HG03378 (cell line): ENCODE measurements around the gene PMAIP1.
"Not testable (repeated sequence)": the region's sequence is repeated elsewhere in the genome, so short reads cannot be mapped to it uniquely, and the experiment has no call there.

Experiments used
- ATAC-seq: cut with Tn5 transposase; IDR thresholded peaks from one replicate; pipeline ENCODE4 v1.9.1; 2021; ENCODE audit warnings: mild to moderate bottlenecking, moderate library complexity; ENCODE audit not compliant: unreplicated experiment

The PMAIP1 gene

GRCh38 chr18:59884351-59884750 lies 15.4 kb upstream of the PMAIP1 start:
- ATAC-seq, result no peak

- ATAC-seq, result peak; percentile 90
Observed at GRCh38 chr18:59885579-59886163, 14.1 kb upstream of the PMAIP1 start.

DNA sequence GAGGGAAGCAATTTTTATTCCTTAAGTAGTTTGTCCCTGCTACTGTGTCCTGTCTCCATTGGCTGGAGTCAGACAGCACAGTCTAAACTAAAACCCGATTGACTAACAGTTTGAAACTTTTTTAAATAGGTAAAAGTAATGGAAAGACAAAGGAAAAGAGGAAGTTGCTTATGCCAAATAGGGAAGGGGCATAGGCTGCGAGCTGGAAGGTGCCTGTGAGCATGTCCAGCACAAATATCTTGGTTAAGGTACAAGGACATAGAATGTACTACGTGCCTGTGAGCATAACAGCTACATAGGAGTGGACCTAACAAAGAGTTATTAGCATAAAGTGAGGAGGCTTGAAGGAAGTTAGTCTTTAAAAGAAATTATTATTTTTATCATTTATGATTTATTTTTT lies 13.4 kb upstream of the PMAIP1 start:
- not testable (repeated sequence) for ATAC-seq

- ATAC-seq, result no peak
Observed at GRCh38 chr18:59892123-59892522, 7.7 kb upstream of the PMAIP1 start.

DNA sequence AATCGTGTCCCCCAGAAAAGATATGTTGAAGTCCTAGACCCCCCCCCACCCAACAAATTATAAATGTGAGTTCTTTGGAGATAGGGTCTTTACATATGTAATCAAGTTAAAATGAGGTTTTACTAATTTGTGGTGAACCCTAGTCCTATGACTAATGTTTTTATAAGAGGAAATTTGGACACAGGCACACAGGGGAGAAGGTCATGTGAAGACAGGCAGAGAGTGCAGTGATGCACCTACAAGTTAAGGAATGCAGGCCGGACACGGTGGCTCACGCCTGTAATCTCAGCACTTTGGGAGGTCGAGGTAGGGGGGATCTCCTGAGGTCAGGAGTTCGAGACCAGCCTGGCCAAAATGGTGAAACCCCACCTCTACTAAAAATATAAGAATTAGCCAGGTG lies 5.8 kb upstream of the PMAIP1 start:
- no peak for ATAC-seq

- no peak for ATAC-seq
Observed at GRCh38 chr18:59897321-59897954, 2.4 kb upstream of the PMAIP1 start.

- no peak for ATAC-seq
Observed at GRCh38 chr18:59898093-59898492, 1.7 kb upstream of the PMAIP1 start.

- peak; percentile 35 for ATAC-seq
Observed at GRCh38 chr18:59898609-59899297, 1.0 kb upstream of the PMAIP1 start.

GRCh38 chr18:59900222-59901128 lies 679 bp downstream of the PMAIP1 start:
- ATAC-seq, result peak; percentile 30

GRCh38 chr18:59902131-59902992 lies 2.6 kb downstream of the PMAIP1 start:
- ATAC-seq, result no peak

DNA sequence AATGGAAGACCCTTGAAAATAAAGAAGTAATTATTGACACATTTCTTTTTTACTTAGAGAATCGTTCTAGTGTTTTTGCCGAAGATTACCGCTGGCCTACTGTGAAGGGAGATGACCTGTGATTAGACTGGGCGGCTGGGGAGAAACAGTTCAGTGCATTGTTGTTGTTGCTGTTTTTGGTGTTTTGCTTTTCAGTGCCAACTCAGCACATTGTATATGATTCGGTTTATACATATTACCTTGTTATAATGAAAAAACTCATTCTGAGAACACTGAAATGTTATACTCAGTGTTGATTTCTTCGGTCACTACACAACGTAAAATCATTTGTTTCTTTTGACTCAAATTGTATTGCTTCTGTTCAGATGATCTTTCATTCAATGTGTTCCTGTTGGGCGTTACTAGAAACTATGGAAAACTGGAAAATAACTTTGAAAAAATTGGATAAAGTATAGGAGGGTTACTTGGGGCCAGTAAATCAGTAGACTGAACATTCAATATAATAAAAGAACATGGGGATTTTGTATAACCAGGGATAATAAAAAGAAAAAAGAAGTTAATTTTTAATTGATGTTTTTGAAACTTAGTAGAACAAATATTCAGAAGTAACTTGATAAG lies 3.3 kb downstream of the PMAIP1 start:
- ATAC-seq, result no peak

DNA sequence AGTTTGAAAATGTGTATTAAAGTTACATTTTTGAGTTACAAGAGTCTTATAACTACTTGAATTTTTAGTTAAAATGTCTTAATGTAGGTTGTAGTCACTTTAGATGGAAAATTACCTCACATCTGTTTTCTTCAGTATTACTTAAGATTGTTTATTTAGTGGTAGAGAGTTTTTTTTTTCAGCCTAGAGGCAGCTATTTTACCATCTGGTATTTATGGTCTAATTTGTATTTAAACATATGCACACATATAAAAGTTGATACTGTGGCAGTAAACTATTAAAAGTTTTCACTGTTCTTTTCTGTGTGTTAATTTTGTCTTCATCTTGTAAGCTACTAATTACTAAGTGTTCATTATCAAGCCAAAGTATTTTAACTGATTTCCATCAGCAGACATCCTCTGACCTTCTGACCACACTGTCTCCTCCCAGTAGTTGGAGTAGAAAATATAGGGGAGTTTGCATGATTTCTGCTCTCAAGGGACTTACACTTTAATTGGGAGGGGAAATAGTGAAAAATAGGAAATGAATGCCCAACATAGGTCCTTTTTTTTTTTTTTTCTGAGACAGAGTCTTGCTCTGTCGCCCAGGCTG lies 4.3 kb downstream of the PMAIP1 start:
- no peak for ATAC-seq

- no peak for ATAC-seq
Observed at GRCh38 chr18:59905686-59906091, 5.9 kb downstream of the PMAIP1 start.

DNA sequence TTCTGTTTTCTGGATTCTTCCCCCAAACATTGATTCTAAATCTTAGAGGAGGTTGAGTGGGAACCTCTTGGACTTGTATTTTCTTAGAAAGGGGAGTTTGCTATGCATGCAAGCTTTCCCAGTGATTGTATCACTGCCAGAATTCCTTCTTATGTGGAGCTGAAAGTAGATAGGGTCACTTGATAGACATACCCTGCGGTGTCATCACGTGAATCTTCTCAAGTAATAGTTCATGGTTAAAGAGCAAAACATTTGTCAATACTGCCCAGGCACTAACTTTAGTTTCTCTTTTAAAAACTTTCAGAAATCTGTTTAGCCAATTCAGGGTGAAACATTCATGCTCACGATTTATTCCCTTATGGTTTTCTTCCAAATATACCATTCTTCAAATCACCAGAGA lies 6.4 kb downstream of the PMAIP1 start:
- no peak for ATAC-seq

GRCh38 chr18:59907172-59907571 lies 7.4 kb downstream of the PMAIP1 start:
- peak; percentile 25 for ATAC-seq

DNA sequence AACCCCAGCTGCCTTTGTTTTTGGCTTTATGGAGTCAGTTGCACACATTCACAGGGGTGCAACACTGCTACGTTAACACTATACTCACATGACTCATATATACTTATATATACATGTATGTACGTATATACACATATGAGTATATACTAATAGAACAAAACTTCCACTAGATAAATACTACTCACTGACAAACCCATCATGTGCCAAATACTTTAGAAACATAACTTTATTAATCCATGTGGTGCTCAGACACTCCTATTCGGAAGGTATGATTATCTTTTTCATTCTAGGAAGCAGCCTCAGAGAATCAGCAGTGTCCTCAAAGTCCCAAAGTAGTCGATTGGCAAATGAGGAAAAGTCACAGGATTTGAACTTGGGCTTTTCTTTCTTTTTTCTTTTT lies 7.9 kb downstream of the PMAIP1 start:
- ATAC-seq, result peak; percentile 15

DNA sequence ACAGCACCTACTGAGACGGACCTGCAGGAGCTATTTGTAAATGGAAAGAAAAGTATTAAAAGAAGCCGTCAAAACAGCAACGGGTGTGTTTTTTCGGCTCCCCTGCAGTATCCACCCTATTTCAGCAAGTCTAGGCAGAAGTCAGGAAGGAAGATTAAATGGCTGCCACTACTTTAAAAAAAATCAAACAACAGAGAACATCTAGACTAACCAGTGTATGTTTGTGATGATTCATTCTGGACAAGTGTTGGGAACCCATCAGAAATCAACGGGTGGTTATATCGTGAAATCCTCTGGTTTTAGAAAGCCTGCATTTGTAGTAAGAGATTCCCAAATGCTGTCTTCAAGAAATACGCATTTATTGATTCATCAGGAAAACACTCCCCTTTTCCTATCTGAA lies 9.0 kb downstream of the PMAIP1 start:
- ATAC-seq, result no peak

DNA sequence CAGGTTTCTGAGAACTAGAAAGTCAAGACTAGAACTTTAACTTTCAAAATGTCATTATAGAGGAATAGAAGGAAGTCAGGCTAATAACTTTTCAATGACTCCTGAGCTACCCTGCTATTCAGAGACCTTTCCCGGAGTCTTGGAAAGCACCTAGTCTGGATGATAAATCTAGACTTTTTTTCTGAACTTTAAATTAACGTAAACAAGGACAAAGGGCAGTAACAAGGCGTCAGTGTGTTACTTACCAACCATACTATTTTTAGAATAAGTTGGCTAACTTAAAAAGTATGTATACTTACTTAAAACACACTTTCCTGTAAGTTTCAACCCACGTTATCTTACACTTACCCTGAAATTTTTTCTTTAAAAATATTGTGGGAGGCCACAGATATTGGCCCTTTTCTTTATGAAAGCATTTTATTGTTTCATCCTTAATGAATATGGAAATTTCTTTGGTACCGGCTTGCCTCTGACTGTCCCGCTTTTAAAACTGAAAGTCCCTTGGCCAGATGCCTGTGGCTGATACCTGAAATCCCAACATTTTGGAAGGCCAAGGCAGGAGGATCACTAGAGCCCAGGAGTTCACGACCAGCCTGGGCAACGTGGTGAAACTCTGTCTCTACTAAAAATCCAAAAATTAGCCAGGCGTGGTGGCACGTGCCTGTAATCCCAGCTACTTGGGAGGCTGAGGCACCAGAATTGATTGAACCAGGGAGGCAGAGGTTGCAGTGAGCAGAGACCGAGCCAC lies 9.7 kb downstream of the PMAIP1 start:
- no peak for ATAC-seq

DNA sequence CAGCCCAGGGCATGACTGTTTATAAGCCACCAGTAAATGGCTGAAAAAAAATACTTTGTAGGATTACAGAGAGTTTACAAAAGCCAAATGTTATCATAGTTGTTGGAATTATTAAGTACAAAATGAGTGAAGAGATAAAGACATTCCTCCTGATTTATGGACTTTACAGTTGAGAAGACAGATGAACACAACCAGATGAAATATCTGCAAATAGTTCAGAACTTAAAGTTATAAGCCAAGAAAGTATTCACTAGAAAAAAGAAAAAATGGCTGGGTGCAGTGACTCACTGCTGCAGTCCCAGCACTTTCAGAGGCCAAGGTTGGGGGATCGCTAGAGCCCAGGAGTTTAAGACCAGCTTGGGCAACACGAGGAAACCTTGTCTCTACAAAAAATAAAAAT lies 11.2 kb downstream of the PMAIP1 start:
- no peak for ATAC-seq
